Measurements from ENCODE around the gene UFL1.
A peak's percentile ranks its signal among the peaks of the same experiment; 100 is the strongest.
"Not testable (repeated sequence)": the region's sequence is repeated elsewhere in the genome, so short reads cannot be mapped to it uniquely, and the experiment has no call there.

UFL1 gene

DNA sequence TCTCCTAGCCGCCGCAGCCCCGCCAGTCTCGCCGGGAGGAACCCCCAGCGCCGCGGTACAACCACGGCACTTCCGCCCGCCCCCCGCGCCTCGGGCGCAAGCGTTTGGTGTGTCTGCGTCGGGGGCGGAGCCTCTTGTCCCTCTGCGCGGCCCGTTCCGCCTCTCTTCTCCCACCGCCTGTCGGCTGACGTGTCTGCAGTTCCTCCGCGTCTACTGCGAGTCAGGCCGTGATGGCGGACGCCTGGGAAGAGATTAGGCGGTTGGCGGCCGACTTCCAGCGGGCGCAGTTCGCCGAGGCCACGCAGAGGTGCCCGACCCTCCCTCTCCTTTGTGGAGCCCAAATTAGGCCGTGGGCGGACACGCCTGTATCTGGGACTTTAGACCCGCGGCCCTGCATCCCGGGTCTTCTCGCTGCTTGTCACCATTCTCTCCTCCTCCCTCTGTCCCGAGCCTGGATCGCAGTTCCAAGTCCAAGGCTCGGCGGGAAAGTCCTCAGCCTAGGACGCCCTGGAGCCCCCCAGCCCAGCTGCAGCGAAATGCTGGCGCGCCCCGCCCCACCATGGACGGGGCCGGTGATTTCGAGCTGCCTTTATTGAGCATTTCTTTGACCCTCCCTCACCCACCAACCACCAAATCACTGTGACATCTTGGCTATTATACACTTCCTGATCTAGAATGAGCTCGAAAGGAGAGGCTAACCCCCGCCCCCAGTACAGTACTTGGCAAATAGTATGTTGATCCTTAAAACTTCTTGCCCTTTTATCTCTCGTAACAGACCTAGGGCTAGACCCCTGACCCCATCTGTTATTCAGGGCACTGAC is at the start of gene UFL1:
Gene UFL1, plus strand, starts transcription at position 163 of the 821 bp plus-strand sequence. Its CDS starts 68 bp downstream, at position 231.
- DNase-seq: peak; percentile 93

DNA sequence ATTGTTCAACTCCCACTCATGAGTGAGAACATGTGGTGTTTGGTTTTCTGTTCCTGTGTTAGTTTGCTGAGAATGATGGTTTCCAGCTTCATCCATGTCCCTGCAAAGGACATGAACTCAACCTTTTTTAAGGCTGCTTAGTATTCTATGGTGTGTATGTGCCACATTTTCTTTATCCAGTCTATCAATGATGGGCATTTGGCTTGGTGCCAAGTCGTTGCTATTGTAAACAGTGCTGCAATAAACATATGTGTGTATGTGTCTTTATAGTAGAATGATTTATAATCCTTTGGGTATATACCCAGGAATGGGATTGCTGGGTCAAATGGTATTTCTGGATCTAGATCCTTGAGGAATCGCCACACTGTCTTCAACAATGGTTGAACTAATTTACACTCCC is 49.3 kb upstream of the UFL1 start:
- not testable (repeated sequence) for DNase-seq

DNA sequence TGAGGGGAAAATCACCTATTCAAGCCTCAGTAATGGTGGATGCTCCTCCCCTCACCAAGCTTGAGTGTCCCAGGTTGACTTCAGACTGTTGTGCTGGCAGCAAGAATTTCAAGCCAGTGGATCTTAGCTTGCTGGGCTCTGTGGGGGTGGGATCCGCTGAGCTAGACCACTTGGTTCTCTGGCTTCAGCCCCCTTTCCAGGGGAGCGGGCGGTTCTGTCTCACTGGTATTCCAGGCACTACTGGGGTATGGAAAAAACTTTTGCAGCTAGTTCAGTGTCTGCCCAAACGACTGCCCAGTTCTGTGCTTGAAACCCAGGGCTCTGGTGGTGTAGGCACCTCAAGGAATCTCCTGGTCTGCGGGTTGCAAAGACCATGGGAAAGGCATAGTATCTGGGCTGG is 42.9 kb upstream of the UFL1 start:
- no peak for DNase-seq

DNA sequence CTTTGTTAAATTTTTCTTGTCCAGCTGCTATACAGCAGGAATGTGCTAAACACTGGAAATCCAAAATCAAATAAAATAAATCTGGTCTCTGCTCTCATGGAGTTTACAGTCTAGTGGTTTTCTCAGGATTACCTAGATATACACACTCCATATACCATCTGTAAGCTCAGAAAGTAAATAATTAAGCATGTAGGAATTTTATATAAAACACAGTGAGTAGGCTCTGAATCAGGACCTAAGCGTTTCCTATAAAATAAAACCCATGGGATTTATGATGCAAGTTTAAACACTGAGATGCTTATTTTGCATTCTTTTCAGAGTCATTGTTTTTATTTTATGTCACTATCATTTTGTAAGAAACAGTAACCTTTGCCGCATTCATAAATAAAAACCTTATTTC is 29.7 kb upstream of the UFL1 start:
- no peak for DNase-seq

DNA sequence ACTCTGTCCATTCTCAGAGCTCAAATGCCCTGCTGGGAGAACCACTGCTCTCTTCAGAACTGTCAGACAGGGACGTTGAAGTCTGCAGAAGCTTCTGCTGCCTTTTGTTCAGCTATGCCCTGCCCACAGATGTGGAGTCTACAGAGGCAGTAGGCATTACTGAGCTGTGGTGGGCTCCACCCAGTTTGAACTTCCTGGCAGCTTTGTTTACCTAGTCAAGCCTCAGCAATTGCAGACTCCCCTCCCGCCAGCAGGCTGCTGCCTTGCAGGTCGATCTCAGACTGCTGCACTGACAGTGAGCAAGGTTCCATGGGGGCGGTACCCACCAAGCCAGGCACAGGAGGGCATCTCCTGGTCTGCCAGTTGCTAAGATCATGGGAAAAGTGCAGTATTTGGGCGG is 21.8 kb upstream of the UFL1 start:
- no peak for DNase-seq

DNA sequence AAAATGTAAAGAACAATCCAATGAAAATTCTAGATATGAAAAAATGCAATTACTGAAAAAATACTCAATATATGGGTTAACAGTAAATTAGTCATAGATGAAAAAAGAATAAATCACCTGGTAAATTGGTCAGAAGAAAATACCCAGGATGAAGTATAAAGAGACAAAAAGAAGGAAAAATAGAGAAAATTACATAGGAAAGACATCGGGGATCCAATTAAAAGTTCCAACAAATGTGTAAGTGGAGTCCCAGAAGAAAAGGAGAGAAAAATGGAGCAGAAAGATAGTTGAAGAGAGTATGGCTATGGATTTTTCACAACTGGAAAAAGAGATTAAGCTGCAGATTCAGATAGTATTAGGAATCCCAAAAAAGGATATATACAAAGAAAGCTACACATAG is 18.7 kb upstream of the UFL1 start:
- no peak for DNase-seq

DNA sequence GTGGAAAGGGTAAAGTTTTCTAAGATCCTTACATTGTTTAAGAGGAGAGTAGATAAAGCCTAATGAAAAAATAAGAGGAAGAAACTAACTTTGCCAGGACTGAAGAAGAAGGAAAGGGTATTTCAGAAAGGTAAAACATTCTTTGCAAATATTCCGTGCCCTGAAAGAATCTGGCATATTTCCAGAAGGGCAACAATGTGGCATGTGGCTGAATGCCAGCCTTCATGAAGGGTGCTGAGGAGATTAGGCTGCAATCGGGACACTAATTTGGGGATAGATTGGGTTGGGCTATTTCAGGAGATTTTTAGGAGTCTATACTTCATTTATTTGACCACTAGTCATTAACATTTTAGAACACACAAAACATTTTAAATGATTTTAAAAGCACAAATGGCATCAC is 16.2 kb upstream of the UFL1 start:
- no peak for DNase-seq

DNA sequence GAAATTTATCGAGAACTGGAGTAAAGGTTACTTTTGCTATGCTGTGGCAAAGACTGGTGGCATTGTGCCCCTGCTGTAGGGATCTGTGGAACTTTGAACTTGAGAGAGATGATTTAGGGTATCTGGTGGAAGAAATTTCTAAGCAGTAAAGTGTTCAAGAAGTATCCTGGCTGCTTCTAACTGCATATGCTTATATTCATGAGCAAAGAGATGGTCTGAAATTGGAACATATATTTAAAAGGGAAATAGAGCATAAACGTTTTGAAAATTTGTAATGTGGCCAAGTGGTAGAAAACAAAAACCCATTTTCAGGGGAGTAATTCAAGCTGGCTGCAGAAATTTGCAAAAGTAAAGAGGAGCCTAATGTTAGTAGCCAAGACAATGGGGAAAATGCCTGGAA is 12.3 kb upstream of the UFL1 start:
- no peak for DNase-seq

DNA sequence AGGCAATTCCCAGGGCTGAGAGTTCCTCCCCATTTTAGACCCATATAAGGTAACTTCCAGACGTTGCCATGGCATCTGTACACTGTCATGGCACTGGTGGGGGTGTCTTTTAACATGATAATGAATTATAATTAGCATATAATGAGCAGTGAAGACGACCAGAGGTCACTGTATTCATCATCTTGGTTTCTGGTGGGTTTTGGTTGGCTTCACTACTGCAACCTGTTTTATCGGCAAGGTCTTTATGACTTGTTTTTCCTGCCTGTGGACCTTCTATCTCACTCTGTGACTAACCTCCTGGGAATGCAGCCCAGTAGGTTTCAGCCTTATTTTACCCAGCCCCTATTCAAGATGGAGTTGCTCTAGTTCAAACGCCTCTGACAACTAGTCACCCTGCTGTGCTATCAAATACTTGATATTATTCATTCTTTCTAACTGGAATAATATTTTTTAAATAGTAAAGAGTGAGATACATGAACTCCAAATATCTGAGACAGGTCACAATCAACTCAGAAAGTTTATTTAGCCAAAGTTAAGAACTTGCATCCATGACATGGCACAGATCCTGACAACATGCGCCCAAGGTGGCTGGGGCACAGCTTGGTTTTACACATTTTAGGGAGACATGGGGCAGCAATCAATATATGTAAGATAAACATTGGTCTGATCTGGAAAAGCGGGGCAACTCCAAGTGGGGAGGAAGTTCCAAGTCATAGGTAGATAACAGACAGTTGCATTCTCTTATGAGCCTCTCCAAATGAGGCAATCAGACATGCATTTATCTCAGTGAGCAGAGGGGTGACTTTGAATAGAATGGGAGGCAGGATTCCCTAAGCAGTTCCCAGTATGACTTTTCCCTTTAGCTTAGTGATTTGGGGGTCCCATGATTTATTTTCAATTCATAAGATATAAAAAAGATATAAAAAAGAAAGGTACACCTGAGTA is 1.2 kb upstream of the UFL1 start:
- DNase-seq: peak; percentile 18

DNA sequence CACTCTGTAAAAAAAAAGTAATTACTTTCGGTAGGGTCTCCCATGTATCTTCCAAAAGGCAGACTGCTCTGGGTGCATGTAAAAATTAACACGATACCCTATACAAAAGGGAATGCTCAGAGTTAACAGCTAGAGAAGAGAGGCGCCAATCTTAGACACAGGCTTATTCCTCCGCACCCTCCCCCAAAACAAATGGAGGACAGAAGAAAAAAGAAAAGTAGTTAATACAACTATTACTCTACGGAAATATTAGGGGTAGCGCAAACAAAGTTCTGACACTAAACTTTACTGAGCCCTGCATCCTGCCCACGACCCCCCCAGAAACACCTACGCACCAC is 331 bp upstream of the UFL1 start:
- no peak for DNase-seq

DNA sequence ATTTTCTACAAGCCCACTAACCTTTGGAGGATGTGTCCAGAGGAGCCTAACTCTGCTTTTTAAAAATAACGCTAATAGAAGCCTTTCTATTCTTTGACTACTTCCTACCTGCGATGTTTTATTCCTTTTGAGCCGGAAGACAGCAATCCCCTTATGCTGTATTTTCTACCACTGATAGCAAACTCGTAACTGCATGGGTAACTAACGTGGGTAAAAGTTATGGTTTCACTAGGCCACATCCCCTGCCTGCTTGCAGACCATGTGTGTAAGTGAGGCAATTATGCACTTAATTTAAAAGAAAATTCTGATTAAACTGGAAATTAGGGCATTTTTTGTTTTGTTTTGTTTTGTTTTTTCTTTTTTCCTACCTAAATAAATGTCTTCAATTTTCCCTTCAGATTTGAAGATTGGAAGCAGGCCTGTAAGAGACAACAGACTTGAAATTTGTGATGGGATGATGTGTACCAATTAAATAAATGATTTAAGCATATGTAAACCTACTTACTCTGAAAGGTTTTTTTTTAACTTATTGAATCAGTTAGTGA is 931 bp downstream of the UFL1 start:
- DNase-seq: peak; percentile 6

DNA sequence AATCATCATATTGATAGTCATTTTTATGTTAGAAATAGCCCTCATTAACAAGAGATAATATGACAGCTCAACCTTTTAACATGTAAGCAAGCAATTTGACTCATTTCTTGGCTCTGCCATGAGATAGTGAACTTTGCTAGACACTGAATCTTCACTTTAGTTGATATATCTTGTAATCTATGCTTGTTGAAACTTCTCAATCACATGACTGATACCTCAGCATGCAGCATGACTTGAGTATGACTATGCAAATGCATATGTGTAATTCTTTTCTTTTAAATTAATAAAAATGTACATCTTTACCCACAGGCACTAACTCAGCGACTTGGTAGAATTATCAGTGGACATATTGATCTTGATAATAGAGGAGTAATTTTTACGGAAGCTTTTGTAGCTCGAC is 6.6 kb downstream of the UFL1 start:
- no peak for DNase-seq

DNA sequence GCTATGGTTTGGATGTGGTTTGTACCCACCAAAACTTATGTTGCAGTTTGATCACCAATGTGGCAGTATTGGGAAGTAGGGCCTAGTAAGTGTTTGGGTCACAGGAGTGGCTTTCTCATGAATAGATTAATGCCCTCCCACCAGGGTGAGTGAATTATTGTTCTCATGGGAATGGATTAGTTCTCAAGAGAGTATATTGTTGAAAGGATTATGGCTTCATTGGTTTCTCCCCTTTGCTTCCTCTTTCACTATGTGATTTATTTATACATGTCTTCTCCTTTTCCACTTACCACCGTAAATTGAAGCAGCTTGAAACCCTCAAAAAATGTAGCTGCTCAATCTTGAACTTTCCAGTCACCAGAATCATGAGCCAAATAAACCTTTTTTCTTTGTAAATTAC is 10.8 kb downstream of the UFL1 start:
- no peak for DNase-seq

DNA sequence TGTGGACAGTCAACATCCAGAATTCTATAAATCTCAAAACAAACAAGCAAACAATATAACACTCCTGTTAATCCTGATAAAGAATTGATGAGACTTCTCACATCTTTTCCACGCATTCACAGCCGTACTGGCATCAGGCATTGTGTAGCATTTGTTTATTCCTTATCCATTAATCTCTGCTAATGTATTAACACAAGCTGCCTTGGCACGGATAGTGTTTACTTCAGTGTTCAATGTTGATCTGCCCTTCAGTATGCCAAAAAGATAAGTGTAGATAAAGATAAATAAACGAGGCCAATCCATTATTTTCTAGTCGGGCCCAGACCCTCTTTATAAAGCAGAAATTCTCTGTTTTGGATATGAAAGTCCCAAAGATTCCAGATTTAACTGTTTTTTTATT is 16.1 kb downstream of the UFL1 start:
- DNase-seq: no peak

DNA sequence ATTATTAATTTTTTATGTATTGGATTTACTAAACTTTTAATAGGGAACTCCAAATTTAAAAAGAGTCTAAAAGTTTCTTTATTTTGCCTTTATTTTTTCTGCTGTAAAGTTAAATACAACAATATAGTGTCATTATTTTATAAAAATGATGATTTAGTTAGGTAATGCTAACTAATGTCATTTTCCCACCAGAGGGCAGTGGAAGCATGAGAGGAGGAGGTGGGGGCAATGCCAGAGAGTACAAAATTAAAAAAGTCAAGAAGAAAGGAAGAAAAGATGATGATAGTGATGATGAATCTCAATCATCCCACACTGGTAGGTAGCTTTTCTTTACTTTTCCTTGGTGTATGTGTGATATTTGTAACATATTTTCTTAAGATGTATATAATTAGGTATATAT is 21.1 kb downstream of the UFL1 start:
- no peak for DNase-seq

DNA sequence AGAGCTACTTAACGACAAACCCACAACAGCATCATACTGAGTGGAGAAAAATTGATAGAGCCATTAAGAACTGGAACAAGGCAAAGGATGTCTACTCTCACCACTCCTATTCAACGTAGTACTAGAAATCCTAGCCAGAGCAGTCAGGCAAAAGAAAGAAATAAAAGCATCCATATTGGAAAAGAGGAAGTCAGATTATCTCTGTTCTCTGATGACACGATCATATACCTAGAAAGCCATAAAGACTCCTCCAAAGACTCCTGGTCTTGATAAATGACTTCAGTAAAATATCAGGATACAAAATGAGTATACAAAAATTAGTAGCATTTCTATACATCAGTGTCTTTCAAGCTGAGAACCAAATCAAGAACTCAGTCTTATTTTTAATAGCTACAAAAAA is 24.3 kb downstream of the UFL1 start:
- DNase-seq: no peak

DNA sequence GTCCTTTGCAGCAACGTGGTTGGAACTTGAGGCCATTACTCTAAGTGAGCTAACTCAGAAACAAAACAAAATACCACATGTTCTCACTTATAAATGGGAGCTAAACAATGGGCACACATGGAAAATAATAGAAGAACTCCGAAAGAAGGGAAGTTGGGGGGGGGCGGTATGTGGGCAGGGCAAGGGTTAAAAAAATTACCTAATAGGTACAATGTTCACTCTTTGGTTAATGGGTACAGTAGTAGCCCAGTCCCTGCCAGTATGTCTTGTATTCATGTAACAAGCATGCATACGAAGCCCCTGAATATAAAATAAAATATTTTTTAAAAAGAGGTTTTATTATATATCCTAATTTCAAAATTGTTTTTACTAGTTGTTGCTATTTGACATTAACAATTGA is 26.0 kb downstream of the UFL1 start:
- no peak for DNase-seq

DNA sequence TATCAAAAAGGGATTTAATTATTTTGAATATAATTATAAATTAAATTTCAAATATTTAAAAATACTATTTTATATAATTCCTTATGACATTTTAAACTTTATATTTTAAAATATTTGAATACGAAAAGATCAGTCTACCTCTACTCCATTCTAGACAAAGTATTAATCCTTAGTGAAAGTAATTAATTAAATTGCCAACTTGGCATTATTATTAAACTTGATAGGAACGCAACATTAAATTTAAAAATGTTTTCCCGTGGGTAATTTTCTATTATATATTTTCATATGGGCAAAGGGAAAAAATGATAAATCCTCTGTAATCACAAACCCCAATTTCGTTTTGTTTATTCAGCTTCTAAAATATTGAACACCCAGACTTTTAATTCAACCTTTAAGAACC is 33.0 kb downstream of the UFL1 start:
- no peak for DNase-seq

DNA sequence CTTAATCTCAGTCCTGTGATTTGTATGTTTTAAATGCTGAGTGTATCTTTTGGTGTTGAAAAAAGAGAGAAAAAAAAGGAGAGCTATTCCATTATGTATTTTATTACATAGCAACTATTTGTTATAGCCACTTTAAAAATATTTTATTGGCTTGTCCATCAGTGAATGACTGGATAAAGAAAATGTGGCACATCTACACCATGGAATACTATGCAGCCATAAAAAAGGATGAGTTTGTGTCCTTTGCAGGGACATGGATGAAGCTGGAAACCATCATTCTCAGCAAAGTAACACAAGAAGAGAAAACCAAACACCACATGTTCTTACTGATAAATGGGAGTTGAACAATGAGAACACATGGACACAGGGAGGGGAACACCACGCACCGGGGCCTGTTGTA is 38.1 kb downstream of the UFL1 start:
- not testable (repeated sequence) for DNase-seq

DNA sequence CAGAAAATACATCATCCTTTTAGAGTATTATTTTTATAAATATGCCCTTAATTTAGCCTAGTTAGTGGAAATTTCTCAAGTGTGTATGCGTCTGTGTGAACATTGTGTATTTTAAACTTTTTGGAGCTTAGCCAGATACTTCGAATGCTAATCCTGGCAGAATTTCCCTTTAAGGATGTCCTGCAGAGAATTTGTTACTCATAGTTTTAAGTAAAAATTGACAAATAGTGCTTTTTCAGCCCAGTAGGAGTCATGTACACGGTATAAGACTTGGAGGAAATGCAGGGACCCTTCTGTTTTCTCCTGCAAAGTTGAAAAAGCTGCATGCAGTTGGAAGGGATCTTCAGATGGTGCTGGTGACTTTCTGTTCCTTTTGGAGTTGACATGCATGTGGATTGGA is 41.3 kb downstream of the UFL1 start, which contains the start of gene FHL5:
Gene FHL5, plus strand, starts transcription at position 243 of the 400 bp plus-strand sequence. CDS start 40,486 bp downstream, outside the sequence.
- DNase-seq: no peak

DNA sequence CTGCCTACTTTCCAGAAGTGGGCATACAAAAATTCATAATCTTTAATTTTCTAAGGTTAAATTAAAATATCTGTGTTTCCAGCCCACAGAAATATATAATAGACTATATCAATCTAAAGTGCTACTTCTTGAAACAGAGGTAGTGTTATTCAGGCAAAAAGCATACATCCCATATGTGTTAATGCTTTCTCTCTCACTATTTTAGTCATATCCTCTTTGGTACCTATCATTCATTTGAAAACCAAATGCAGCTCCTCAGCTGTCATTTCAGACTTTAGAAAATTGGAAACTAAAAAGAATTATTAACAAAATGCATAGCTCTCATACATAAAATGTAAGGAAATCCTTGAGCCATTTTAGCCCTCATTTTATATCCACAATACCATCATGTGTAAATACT is 42.2 kb downstream of the UFL1 start:
- no peak for DNase-seq

DNA sequence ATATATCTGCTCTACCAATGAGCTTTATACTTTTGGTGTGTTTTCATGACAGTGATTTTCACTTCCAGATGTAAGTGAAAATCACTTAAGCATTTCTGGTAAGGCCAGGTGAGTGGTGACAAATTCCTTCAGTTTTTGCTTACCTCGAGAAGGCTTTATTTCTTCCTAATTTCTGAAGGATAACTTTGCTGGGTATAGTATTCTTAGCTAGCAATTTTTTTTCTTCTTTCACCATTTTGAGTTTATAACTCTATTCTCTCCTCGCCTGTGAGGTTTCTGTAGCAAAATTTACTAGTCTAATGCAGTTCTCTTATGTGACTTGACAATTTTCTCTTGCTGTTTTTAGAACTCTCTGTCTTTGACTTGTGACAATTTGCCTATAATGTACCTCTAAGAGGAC is 48.4 kb downstream of the UFL1 start:
- DNase-seq: no peak

DNA sequence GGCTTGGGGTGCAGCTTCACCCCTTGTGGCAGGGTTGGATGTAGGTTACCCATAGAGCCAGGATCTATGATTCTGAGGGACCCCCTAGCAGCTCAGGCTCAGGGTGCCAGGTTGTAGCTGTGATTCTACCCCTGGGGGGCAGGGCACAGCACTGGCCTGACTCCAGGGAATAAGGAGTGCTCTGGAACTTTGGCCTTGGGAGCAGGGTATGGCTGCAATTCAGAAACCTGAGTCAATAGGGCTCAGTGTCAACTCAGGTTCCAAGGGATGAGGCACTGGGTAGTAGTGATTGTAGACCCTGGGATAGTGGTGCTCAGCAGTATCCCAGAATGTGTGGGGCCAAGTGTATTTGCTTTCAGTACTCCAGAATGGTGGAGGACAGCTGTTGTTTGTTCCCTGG is 49.9 kb downstream of the UFL1 start:
- no peak for DNase-seq

DNA sequence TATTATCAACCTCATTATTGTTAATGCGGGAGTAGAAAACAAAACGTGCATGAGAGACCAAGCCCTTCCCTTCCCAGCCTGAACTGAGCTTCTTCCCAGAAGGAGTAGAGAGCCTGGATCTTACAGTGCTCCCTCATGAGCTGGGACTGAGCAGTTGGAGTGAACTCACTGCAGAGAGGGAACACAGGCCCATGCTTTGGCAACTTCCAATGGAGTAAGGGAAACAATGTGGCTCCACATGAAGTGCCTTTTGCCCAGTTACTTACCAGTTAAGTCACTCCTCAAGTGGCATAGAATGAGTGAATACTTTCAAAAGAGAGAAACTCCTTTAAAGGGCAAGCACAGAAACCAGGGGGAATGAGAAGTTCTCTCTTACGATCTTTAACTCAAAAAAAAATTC is 53.8 kb downstream of the UFL1 start:
- no peak for DNase-seq

Data from fibroblast of upper back skin (primary cell).